Activated CD4-positive, alpha-beta T cell treated with anti-CD3 and anti-CD28 coated beads, Interleukin-2, amount 50 U/mL, for 1 hour (primary cell): Measurements from ENCODE around the gene BDH2.

Experiments used
- DNase-seq: peaks from one replicate; pipeline ENCODE4 v3.0.0-alpha.2; 2020

BDH2 gene

DNA sequence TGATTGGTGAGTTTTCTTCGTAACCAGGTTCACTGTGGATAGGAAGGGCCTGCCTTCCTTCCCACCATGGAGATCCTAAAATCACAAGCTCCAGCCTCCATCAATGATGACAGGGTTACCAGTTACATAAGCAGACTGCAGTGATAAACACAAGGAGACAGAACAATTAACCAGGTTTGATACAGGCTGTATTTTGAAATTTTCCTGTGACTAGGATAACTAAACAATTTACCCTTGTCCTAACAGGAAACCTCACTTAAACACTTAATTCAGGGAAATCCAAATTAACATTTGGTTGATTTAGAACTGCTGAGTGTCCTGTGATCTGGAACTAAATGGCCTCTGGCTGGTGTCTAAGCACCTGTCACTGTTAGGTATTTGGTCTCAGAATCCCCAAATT, 20.0 kb downstream of the BDH2 start:
- DNase-seq, result no peak

GRCh38 chr4:103076747-103077347, 22.8 kb downstream of the BDH2 start, which contains the start of gene SLC9B2:
Gene SLC9B2, minus strand, starts transcription at chr4:103076761. Its CDS starts 9,211 bp downstream, at chr4:103067550.
- DNase-seq, result no peak

DNA sequence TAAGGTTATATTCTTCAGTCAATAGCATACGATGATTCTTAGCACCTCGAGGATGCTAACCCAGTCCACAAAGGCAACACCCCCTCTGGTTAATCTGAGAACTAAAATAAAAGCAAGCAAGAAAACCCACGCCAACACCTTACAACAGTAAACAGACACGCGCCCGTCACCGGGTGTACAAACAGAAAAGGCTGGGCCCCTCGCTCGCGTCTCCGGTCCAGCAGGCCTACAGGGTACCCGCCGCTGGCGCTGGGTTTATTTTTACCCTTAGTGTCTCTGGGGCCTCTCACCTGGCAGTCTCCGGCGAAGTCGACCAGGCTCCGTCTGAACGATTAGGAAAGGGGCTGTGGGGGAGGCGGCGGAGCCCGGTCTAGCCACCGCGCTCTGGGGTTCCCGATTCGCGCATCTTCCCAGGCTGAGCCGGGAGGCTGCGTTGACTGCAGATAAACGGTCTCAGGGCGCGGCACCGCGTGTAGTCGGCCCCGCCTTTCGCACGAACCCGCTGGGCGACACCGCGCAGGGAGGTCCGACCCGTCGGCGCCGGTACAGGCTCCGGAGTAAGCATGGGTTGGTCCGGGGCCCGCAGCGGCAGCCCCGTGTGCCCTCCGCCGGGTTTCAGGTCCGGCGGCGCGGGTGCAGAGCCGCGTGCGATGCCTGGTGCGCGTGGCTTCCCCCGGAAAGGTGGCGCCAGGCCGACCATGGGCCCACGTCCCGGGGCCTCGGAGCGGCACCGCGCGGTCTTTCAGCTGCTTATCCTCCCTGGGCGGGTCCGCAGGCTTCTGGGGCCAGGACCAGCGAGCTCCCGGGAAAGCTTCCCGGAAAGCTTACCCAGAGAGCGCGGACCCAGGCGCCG, 23.5 kb downstream of the BDH2 start:
- peak; percentile 54 for DNase-seq

GRCh38 chr4:103075435-103075893, 24.2 kb downstream of the BDH2 start:
- DNase-seq, result no peak

DNA sequence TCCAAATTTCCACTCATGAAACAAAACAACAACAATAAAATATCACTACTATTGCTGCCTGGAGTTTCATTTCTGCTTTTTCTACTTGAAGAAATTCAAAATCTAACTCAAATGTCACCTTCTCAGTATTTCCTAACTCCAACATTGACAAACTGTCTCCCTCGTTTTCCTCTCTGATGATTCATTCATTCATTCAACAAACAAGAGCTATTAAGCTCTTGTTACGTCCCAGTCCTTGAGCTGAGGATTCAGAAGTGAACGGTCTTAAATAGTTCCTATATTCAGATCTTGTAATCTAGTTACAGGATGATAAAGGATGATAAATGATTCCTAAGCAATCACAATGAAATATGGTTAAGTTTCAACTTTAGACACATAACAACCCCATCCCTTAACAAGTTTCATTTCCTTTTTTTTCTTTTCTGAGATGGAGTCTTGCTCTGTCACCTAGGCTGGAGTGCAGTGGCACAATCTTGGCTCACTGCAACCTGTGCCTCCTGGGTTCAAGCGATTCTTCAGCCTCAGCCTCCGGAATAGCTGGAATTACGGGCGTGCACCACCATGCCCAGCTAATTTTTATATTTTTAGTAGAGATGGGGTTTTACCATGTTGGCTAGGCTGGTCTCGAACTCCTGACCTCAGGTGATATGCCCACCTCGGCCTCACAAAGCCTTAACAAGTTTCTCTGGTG, 24.7 kb downstream of the BDH2 start:
- no peak for DNase-seq

GRCh38 chr4:103073792-103074438, 25.7 kb downstream of the BDH2 start:
- DNase-seq, result no peak

DNA sequence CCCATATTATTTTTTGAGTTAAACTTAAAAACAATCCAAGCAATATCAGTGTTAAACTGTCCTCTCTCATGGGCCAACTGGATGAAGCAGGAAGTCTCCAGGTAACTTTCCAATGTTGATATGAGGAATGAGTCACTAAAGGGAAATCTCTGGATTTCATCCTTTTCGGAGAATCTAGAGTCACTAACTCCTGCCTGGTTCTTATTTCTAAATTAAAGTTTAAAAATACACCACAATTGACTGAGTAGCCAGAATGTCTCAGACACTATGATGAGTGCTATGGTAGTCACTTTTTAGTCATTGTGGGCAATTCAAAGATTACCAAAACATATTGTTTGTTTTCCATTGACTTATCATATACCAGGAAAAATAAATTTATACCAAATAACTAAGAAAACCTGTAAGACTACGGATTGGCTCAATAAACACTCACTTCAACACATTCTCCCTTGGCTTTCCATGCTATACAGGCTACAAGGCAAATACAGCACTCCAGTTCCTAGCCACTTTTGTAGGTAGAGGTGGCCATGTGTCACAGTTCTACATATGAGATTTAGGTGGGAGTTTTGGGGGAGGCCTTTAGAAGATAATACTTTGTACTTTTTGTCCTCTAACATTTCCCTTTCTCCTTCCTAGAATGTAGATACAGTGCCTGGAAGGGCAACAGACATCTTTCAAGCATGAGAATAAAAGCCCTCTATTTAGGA, 31.6 kb downstream of the BDH2 start:
- DNase-seq, result no peak

DNA sequence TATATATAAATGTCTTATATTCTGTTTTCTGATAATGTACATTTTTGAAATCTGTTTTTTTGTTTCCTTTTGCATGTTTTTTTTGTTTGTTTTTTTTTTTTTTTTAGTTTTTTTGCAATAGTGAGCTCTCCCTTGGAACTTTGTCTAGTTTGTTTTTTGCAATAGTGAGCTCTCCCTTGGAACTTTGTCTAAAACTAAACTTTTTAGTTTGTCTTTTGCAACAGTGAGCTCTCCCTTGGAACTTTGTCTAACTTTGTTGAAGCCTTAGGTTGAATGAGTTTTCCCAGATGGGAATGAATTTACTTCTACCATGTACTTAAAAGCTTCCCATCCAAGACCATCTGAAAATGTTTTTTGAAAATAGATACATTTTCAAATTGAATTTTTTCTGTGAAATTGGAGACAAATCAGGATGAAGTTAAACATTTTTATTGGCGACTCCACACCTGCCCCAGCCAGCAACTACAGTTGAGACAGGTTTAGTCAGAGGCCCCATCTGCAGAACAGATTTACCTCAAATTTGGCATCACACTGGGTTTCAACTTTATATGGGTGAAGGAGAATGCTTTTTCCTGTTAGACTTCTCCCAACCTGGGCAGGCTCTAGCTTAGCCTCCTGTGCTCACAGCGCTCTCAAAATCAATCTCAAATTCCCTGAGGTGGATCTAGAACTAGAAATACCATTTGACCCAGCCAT, 39.0 kb downstream of the BDH2 start:
- no peak for DNase-seq

DNA sequence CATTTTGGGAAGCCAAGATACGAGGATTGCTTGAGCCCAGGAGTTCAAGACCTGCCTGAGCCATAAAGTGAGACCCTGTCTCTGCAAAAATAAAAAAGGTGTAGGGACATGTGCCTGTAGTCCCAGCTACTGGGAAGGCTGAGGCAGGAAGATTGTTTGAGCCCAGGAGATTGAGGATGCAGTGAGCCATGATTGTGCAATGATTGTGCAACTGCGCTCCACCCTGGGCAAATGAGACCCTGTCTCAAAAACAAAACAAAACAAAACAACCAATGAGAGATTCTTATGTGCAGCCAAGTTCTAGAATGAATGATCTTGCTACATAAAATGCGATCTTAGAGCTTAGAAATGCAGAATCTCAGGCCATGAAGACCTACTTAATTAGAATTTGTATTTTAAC, 45.6 kb downstream of the BDH2 start:
- DNase-seq, result no peak

DNA sequence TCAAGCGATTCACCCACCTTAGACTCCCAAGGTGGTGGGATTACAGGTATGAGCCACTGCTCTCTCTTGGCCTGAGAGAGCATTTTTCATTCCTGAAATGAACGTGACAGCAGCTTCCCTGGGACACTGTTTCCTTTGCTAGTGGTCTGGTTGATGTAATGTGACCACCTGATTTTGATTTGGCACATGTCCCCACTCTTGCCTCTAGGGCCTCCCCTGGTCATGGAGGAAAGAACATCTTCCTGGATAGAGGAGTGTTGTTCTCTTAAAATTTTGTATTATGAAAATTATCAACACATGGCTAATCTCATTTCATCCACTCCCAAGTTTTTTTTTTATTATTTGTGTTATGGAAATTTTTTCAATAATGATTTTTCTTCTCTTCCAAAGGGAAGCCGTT, 46.9 kb downstream of the BDH2 start:
- DNase-seq, result no peak

DNA sequence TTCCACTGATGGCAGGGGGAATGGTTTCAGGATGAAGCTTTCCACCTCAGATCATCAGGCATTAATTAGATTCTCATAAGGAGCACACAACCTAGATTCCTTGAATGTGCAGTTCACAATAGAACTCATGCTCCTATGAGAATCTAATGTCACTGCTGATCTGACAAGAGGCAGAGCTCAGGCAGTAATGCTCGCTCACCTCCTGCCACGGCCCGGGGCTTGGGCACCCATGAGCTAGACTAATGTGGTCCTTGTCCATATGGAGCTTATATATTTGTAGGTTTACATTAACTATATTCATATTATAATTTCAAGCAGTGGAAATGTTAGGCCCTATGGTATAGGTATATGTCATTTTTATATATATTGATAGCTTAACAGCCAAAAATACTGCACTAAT, 47.5 kb downstream of the BDH2 start:
- DNase-seq, result no peak

- no peak for DNase-seq
These were observed 48.7 kb downstream of the BDH2 start for GRCh38 chr4:103050736-103051436.

DNA sequence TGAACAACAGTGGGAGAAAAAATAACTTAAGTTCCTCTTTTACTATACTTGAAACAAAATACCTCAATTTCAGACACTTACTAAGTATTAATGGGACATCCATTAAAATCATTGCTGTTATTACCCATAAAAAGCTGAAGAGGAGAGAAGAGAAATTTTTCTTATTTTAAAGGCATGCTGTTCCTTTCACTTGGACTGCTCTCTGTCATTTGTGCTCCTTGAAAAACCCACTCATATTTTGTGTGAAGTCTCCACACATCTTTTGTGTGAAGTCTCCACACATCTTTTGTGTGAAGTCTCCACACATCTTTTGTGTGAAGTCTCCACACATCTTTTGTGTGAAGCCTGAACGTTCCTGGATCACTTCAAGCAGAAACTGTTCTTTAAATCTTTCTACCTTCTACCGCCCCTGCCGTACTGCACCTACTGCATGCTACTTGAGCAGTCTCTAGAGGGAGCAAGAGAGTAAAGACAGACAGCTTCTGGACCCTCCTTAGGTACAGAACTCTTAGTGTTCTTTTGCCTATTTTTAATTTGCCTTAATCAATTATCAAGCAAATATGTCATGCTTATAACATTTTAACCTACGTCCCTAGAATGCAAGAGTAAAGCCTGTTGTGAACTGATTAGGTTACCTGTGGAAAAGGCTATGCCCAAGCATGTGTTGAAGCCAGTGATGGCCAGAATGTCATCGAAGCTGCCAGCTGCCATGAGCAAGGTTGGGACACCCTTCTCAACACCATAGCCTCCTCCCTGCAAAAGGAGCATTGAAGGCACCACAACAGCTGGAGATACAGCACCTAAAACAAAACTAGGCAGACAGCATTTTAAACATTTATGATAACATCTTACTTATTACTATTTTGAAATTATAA, 53.0 kb downstream of the BDH2 start:
- DNase-seq, result peak; percentile 29

DNA sequence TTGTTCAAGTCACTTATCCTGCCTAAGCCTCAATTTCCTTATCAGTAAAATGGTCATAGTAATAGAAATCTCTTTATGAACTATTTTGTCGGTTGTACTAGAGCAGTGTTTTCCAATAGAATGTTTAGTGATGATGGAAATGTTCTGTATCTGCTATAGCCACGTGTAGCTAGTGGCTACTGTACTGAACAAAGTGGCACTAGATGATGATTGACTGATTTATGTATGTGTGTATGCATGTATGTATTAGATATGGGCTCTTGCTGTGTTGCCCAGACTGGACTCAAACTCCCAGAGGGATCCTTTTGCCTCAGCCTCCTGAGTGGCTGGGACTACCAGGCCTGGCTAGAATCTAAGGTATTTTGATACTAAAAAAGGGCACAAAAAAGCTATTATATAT, 55.5 kb downstream of the BDH2 start:
- DNase-seq, result no peak

DNA sequence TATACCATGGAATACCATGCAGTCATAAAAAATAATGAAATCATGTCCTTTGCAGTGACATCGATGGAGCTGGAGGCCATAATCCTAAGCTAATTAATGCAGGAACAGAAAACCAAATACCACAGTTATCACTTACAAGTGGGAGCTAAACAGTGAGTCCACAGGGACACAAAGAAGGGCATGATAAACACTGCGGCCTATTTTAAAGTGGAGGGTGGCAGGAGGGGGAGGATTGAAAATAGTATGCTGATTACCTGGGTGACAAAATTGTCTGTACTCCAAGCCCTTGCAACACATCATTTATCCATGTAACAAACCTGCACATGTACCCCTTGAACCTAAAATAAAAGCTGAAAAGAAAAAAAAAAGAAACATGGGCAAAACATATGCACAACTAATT, 63.5 kb downstream of the BDH2 start:
- no peak for DNase-seq

- DNase-seq, result no peak
These were observed 67.1 kb downstream of the BDH2 start for GRCh38 chr4:103032574-103032973.

DNA sequence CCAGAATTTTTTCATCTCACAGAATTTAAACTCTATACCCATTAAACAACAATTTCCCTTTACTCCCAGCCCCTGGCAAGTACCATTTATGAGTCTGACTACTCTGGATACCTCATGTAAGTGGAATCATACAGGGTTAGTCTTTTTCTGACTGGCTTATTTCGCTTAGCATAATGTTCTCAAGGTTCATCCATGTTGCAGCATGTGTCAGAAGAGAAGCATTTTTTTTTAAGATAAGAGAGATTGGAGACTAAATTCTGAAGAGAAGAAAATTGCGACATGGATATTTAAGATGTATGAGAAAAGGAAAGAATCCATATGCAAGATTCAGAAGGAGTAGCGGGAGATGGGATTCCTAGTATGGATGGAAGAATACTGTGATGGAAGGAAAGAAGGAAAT, 68.8 kb downstream of the BDH2 start:
- no peak for DNase-seq

DNA sequence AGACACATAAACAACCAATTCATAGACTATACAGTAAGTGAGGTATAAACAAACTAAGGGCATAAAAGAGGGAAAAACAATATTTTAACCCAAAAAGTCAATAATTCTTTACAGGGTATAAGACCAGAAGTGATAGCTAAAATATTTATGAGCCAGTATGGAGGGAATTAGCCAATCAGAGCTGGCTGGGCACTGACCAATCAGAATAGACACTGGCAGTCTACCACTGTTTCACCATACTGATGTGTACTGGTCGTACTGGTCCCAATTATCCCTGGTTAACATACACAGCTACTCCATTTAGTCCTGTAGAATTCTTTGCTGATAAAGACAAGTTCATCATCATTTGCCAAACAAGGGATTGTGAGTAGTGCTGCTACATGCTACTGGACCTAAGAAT, 70.3 kb downstream of the BDH2 start:
- no peak for DNase-seq
